Measurements from ENCODE around the gene EPS8L2. TPM values are rescaled to one million over a fixed set of nuclear protein-coding genes. Genes with fewer than 3 reads are reported as not detected.

The EPS8L2 gene
- total RNA-seq, 1 experiment from 2014 or later: 92.8 TPM

GRCh38 chr11:693415-693831 lies 12.6 kb upstream of the EPS8L2 start:
- Histone ChIP-seq H3K27me3 (ENCODE audit: insufficient read depth, low read length) (no peaks in the 10 kb centered on the region), H3K79me2 (ENCODE audit: insufficient read depth, low read length) (peaks cover 13% of the 10 kb centered on the region; the same call in 1 of the 2 replicates), H3K23ac (ENCODE audit: insufficient read length, low read depth, low read length) (no peak overlapping the region), H3T11ph (ENCODE audit: low read length) (no peak overlapping the region), H3K27ac (ENCODE audit: insufficient read length, low read depth, low read length) (no peak overlapping the region), H2BK20ac (ENCODE audit: low read depth, low read length, poor library complexity, severe bottlenecking) (no peak overlapping the region), H3K9me3 (ENCODE audit: control insufficient read depth, low read depth, low read length) (no peaks in the 10 kb centered on the region), H2BK5ac (ENCODE audit: insufficient read length, low read length) (no peak overlapping the region), H3K14ac (ENCODE audit: insufficient read depth, low read length) (no peak overlapping the region), H4K20me1 (ENCODE audit: control insufficient read depth, insufficient read depth, insufficient read length) (no peaks in the 10 kb centered on the region), H4K91ac (ENCODE audit: insufficient read length, low read depth, low read length) (no peak overlapping the region), H3K4me1 (ENCODE audit: insufficient read depth, low read length) (peaks cover 14% of the 10 kb centered on the region; the same call in 1 of the 2 replicates), H4K5ac (ENCODE audit: insufficient read length, low read depth, low read length) (no peak overlapping the region), H3K56ac (ENCODE audit: insufficient read length, low read depth, low read length) (no peak overlapping the region), H2BK15ac (ENCODE audit: low read depth, low read length) (no peak overlapping the region), H3K4me2 (ENCODE audit: insufficient read depth, insufficient read length, low read length) (no peak overlapping the region), H3K18ac (ENCODE audit: insufficient read length, low read depth, low read length) (no peak overlapping the region), H2AFZ (ENCODE audit: low read length) (no peak overlapping the region), H2BK12ac (ENCODE audit: insufficient read length, low read depth, low read length) (no peak overlapping the region), H3K9ac (ENCODE audit: extremely low read depth, insufficient read length, low read length) (no peak overlapping the region), H3K23me2 (ENCODE audit: insufficient read length, low read depth, low read length, poor library complexity, severe bottlenecking) (no peaks in the 10 kb centered on the region), H2BK120ac (ENCODE audit: low read depth, low read length, poor library complexity, severe bottlenecking) (no peak overlapping the region), H2AK5ac (ENCODE audit: insufficient read length, low read length) (no peak overlapping the region), H3K79me1 (ENCODE audit: insufficient read depth, low read depth, low read length, poor library complexity, severe bottlenecking) (peaks cover 3% of the 10 kb centered on the region), H4K8ac (replicated peaks; ENCODE audit: insufficient read length, low read depth, low read length) (no peak overlapping the region), H3K4ac (ENCODE audit: low read depth, low read length) (no peak overlapping the region)
- Mint-ChIP-seq H3K27ac (peak overlapping the region in 2 of 3 experiments; percentile 44 to 64; a peak in 3 of 7 replicates), H3K4me1 (peaks cover 34 to 41% of the 10 kb centered on the region in 2 experiments), H3K4me3 (peak overlapping the region; percentile 76 to 80), H3K36me3 (ENCODE audit: insufficient read depth in 1 of 3, low read depth in 3 of 3) (peaks cover 17 to 28% (median 18%) of the 10 kb centered on the region in 3 experiments), H3K27me3 (ENCODE audit: low read depth) (no peaks in the 10 kb centered on the region; the same call in 1 of the 2 replicates), H3K9me3 (no peaks in the 10 kb centered on the region; a peak in 2 of 5 replicates)
- WGBS (ENCODE audit: extremely low coverage, insufficient read length, low lambda C conversion rate): no CpG with 5 or more reads among the region's 13 CpGs
- TF ChIP-seq CTCF (conservative IDR thresholded peaks at IDR 0.05): no peak
- no peak for DNase-seq
